ENCODE measurements around the gene GEMIN8.

GRCh38 chrX:13968198-13968597 lies 61.5 kb downstream of the GEMIN8 start:
- TF ChIP-seq, protein P1, sequence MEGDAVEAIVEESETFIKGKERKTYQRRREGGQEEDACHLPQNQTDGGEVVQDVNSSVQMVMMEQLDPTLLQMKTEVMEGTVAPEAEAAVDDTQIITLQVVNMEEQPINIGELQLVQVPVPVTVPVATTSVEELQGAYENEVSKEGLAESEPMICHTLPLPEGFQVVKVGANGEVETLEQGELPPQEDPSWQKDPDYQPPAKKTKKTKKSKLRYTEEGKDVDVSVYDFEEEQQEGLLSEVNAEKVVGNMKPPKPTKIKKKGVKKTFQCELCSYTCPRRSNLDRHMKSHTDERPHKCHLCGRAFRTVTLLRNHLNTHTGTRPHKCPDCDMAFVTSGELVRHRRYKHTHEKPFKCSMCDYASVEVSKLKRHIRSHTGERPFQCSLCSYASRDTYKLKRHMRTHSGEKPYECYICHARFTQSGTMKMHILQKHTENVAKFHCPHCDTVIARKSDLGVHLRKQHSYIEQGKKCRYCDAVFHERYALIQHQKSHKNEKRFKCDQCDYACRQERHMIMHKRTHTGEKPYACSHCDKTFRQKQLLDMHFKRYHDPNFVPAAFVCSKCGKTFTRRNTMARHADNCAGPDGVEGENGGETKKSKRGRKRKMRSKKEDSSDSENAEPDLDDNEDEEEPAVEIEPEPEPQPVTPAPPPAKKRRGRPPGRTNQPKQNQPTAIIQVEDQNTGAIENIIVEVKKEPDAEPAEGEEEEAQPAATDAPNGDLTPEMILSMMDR (IDR thresholded peaks at IDR 0.05): no peak
- TF ChIP-seq POLR2A (IDR thresholded peaks at IDR 0.05): no peak
